MCF 10A (cell line): ENCODE data around the gene PTCRA. TPM values are rescaled to one million over a fixed set of nuclear protein-coding genes. Genes with fewer than 3 reads are reported as not detected.
A peak's percentile ranks its signal among the peaks of the same experiment; 100 is the strongest.
"Not testable (repeated sequence)": the region's sequence is repeated elsewhere in the genome, so short reads cannot be mapped to it uniquely, and the experiment has no call there.

Experiments
- BruUV-seq: library from RNA; stranded (reverse); fragments of 400-500 nt; replicated peaks from 2 replicates; lab custom pipeline; 2021; lab: Mats Ljungman, UMichigan
- CTCF ChIA-PET: fragments of 300-600 bp; sonication (Branson Sonifier 250); formaldehyde crosslinking; extraction: SDS; loops from one replicate; lab custom pipeline; 2021; ENCODE audit warnings: antibody characterized with exemption, inconsistent platforms; lab: Yijun Ruan, JAX
- POLR2A ChIA-PET: fragments of 300-600, 350-650 bp; sonication (Branson Sonifier 250); formaldehyde crosslinking; extraction: SDS; loops from one replicate; lab custom pipeline; 2020; ENCODE audit warnings: antibody characterized with exemption, inconsistent platforms; lab: Yijun Ruan, JAX
- DNase-seq: peaks from one replicate; pipeline ENCODE4 v3.0.0-alpha.2; 2018; ENCODE audit not compliant: unreplicated experiment
- H3K27ac Mint-ChIP-seq: one replicate; pipeline ENCODE4 v1.8.0; 2022; ENCODE audit warnings: mild to moderate bottlenecking, low read depth, mixed read lengths; ENCODE audit not compliant: unreplicated experiment
- H3K27me3 Mint-ChIP-seq: one replicate; pipeline ENCODE4 v1.8.0; 2022; ENCODE audit warnings: mixed read lengths; ENCODE audit not compliant: insufficient read depth, unreplicated experiment
- H3K36me3 Mint-ChIP-seq: one replicate; pipeline ENCODE4 v1.8.0; 2022; ENCODE audit warnings: mild to moderate bottlenecking, moderate library complexity, mixed read lengths; ENCODE audit not compliant: insufficient read depth, unreplicated experiment
- H3K4me1 Mint-ChIP-seq: one replicate; pipeline ENCODE4 v1.8.0; 2022; ENCODE audit warnings: mixed read lengths; ENCODE audit not compliant: insufficient read depth, unreplicated experiment
- H3K4me3 Mint-ChIP-seq: one replicate; pipeline ENCODE4 v1.8.0; 2022; ENCODE audit warnings: mild to moderate bottlenecking, moderate library complexity, mixed read lengths; ENCODE audit not compliant: unreplicated experiment
- H3K9me3 Mint-ChIP-seq: one replicate; pipeline ENCODE4 v1.8.0; 2022; ENCODE audit warnings: mixed read lengths; ENCODE audit not compliant: unreplicated experiment
- intact Hi-C: fragments of 100-400 bp; cut with micrococcal nuclease; formaldehyde crosslinking; loops from 2 replicates; pipeline ENCODE4 v1.14.1; 2022
- total RNA-seq: library from RNA; stranded (reverse); gene quantifications from 2 replicates; pipeline ENCODE4 v1.2.3, GENCODE V29; 2022
- TF ChIP-seq, protein P1 (sequence below): fragments of 200-600 bp; IDR thresholded peaks from one replicate; pipeline ENCODE4 v1.8.0; 2022; ENCODE audit warnings: antibody characterized with exemption, mild to moderate bottlenecking; ENCODE audit not compliant: unreplicated experiment

PTCRA gene
- total RNA-seq, 1 experiment from 2014 or later: not detected

DNA sequence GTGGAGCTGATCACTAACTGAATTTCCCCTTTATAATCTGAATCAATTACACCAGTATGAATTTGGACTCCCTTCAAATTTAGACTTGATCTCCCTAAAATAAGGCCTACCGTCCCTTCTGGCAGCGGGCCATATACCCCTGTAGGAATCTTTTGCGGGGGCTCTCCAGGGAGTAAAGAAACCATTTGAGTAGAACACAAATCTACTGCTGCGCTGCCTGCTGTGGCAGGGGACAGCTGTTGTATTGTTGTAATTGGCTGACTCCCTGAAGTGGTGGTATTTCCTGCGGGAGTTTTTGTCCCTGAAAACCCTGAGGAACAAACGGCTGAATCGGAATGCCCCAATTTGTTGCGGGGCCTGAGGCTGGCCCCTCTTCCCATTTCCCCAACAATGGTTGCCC lies 16.0 kb upstream of the PTCRA start:
- H3K4me1 Mint-ChIP-seq: peaks cover 14% of the 10 kb centered on the region
- TF ChIP-seq, protein P1, sequence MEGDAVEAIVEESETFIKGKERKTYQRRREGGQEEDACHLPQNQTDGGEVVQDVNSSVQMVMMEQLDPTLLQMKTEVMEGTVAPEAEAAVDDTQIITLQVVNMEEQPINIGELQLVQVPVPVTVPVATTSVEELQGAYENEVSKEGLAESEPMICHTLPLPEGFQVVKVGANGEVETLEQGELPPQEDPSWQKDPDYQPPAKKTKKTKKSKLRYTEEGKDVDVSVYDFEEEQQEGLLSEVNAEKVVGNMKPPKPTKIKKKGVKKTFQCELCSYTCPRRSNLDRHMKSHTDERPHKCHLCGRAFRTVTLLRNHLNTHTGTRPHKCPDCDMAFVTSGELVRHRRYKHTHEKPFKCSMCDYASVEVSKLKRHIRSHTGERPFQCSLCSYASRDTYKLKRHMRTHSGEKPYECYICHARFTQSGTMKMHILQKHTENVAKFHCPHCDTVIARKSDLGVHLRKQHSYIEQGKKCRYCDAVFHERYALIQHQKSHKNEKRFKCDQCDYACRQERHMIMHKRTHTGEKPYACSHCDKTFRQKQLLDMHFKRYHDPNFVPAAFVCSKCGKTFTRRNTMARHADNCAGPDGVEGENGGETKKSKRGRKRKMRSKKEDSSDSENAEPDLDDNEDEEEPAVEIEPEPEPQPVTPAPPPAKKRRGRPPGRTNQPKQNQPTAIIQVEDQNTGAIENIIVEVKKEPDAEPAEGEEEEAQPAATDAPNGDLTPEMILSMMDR: no peak
- no peak for DNase-seq
- no peak overlapping the region for H3K4me3 Mint-ChIP-seq
- no peaks in the 10 kb centered on the region for H3K36me3 Mint-ChIP-seq
- H3K27ac Mint-ChIP-seq: no peak overlapping the region
- no peaks in the 10 kb centered on the region for H3K9me3 Mint-ChIP-seq
- intact Hi-C loops: loop anchor here (1.0 to 5.0 kb wide), 3 partner anchors 173 to 597 kb away; no protein-coding TSS in a partner anchor
- no TSS peak for BruUV-seq
- no peaks in the 10 kb centered on the region for H3K27me3 Mint-ChIP-seq
- ChIA-PET CTCF (interaction anchor here (0.6 to 2.4 kb wide), 14 partner anchors 8 to 1181 kb away, joined by 3 to 12 read pairs (median 4); partner anchors contain the start of genes CNPY3, KLHDC3, MEA1 and PEX6), POLR2A (interaction anchor here (1.8 to 4.3 kb wide), 3 partner anchors 9 to 79 kb away, joined by 7 to 23 read pairs (median 16); partner anchors contain the start of genes PEX6 and RPL7L1)

DNA sequence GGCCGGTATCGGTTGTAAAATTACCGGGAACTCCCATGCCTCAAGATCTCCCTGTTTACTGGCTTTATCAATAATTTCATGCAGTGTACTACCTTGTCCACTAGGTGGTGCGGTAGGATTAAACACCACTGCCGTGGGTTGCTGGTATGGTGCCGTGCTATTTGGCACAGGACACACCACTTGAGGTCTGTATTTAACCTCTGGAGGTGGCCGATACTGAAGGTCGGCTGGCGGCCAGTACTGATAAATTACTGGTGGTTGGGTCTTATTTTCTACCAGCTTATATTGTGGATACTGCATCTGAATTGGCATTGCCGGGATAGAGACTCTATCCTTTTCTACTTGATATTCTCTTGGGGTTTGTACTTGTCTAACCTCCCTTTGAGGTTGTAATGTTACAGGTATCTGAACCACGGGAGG lies 14.3 kb upstream of the PTCRA start:
- Mint-ChIP-seq H3K4me1 (peaks cover 14% of the 10 kb centered on the region), H3K9me3 (no peaks in the 10 kb centered on the region), H3K27ac (no peak overlapping the region), H3K27me3 (no peaks in the 10 kb centered on the region), H3K36me3 (no peaks in the 10 kb centered on the region), H3K4me3 (no peak overlapping the region)
- TF ChIP-seq, protein P1: peak; percentile 89
- BruUV-seq: no TSS peak
- intact Hi-C loops: loop anchor here (1.0 to 5.0 kb wide), 6 partner anchors 121 to 596 kb away; no protein-coding TSS in a partner anchor
- POLR2A ChIA-PET: interaction anchor here (0.6 to 4.3 kb wide), 6 partner anchors 11 to 1543 kb away, joined by 3 to 23 read pairs (median 6); partner anchors contain the start of genes CNPY3, CUL7, PEX6 and RPL7L1
- DNase-seq: peak; percentile 92
- CTCF ChIA-PET: interaction anchor here (0.5 to 2.4 kb wide), 42 partner anchors 9 to 604 kb away, joined by 3 to 12 read pairs (median 4); partner anchors contain the start of genes CNPY3, KLHDC3, MEA1 and PTCRA

DNA sequence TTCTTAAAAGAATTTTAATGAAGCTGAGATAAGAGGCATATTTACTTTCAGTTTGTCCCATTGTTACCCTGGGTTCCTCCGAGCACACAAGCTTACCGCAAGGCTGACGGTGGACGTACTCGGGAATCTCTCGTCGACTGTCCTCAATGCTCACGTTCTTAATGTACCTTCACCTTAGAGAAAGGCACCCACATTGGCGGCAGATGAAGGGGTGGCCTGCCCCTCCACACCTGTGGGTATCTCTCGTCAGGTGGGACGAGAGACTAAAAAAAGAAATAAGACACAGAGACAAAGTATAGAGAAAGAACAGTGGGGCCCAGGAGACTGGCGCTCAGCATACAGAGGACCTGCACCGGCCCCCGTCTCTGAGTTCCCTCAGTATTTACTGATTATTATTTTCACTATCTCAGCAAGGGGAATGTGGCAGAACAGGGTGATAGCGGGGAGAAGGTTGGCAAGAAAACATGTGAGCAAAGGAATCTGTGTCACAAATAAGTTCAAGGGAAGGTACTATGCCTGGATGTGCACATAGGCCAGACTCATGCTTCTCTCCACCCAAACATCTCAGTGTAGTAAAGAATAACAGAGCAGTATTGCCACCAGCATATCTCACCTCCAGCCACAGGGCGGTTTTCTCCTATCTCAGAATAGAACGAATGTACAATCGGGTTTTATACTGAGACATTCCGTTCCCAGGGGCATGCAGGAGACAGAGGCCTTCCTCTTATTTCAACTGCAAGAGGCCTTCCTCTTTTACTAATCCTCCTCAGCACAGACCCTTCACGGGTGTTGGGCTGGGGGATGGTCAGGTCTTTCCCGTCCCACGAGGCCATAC lies 13.2 kb upstream of the PTCRA start:
- ChIA-PET CTCF (interaction anchor here (0.6 to 1.9 kb wide), 10 partner anchors 8 to 623 kb away, joined by 3 to 11 read pairs (median 4); partner anchors contain the start of gene RRP36), POLR2A (interaction anchor here (3.3 to 4.3 kb wide), 2 partner anchors 12 to 76 kb away, joined by 16 to 23 read pairs; partner anchors contain the start of gene PEX6)
- not testable (repeated sequence) for DNase-seq, H3K27ac Mint-ChIP-seq, H3K36me3 Mint-ChIP-seq, H3K9me3 Mint-ChIP-seq, H3K4me3 Mint-ChIP-seq, BruUV-seq, H3K27me3 Mint-ChIP-seq
- intact Hi-C loops: loop anchor here (5.0 kb wide), 1 partner anchor 595 kb away; no protein-coding TSS in a partner anchor
- peaks cover 14% of the 10 kb centered on the region for H3K4me1 Mint-ChIP-seq

DNA sequence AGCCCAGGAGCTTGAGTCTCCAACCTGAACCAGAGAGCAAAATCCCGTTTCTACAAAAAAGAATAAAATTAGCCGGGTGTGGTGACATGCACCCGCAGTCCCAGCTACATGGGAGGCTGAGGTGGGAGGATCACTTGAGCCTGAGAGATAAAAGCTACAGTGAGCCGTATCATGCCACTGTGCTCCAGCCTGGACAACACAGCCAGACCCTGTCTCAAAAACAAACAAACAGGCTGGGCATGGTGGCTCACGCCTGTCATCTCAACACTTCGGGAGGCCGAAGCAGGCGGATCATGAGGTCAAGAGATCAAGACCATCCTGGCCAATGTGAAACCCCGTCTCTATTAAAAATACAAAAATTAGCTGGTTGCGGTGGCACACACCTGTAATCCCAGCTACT lies 11.4 kb upstream of the PTCRA start:
- TF ChIP-seq, protein P1: no peak
- H3K36me3 Mint-ChIP-seq: no peaks in the 10 kb centered on the region
- H3K4me1 Mint-ChIP-seq: peaks cover 14% of the 10 kb centered on the region
- ChIA-PET POLR2A (interaction anchor here (2.2 kb wide), 1 partner anchor 25 kb away, joined by 10 read pairs; the partner anchor contains the start of gene CNPY3), CTCF (interaction anchor here (0.6 to 1.1 kb wide), 2 partner anchors 56 to 239 kb away, joined by 3 to 4 read pairs; partner anchors contain the start of gene GNMT)
- BruUV-seq: no TSS peak
- no peaks in the 10 kb centered on the region for H3K27me3 Mint-ChIP-seq
- DNase-seq: no peak
- H3K9me3 Mint-ChIP-seq: no peaks in the 10 kb centered on the region
- intact Hi-C loops: loop anchor here (5.0 kb wide), 1 partner anchor 593 kb away; no protein-coding TSS in a partner anchor
- no peak overlapping the region for H3K4me3 Mint-ChIP-seq
- no peak overlapping the region for H3K27ac Mint-ChIP-seq
